GM21381 (cell line): Measurements from ENCODE around the gene STS.

Experiments used
- ATAC-seq: cut with Tn5 transposase; IDR thresholded peaks from one replicate; pipeline ENCODE4 v1.9.1; 2021; ENCODE audit warnings: mild to moderate bottlenecking, moderate library complexity; ENCODE audit not compliant: unreplicated experiment

Gene STS

GRCh38 chrX:7147413-7147977 is at the start of gene STS:
STS (plus strand) TSS chrX:7147712; CDS start chrX:7253200, 105,488 bp downstream.
- ATAC-seq, result peak; percentile 38

DNA sequence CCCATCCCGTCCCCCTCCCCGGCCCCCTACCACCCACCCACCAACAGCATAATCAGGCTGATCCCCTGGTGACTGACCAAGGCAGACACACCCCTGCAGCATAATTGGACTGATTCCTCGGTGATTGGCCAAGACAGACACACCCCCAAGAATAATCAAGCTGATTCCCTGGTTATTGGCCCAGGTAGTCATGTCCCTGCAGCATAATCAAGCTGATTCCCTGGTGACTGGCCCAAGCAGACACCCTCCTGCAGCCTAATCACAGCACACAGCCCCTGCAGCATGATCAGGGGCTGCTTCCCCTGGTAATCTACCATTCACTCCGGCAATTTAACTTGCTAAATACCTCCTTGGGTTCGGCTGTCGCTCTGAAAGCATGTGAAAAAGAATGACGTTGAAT is 47.5 kb upstream of the STS start:
- ATAC-seq, result no peak

DNA sequence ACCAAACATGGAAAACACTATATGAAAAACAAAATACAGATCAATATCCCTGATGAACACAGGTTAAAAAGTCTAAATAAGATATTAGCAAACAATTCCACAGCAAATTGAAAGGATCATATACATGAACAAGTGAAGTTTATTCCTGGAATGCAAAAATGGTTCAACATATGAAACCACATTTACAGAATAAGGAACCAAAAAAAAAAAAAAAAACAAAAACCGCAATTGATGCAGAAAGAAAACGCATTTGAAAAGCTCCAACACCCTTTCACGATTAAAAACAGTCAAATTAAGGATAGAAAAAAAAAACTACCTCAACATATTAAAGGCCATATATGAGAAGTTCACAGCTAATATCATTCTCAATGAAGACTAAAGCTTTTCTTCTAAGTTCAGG is 45.4 kb upstream of the STS start:
- ATAC-seq, result no peak

GRCh38 chrX:7106649-7107048 is 40.9 kb upstream of the STS start:
- ATAC-seq, result no peak

DNA sequence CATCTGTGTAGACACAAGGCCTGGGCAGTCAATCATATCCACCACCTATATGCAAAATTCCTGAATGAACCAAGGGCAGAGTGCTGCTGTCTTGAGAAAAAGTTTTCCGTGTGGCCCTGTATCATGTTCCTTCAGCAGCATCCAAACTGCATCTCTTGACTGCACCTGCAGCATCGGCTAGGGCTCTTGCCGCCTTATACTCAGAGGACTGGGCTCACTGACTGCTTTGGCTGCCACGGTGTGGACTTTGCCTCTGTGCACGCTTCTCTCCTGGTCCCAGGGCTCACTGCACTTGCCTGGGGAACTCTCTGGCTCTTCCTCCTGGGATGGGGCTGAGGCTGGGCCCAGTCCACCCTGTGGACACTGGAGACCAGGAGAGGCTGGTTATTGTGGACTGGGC is 39.5 kb upstream of the STS start:
- ATAC-seq, result no peak

DNA sequence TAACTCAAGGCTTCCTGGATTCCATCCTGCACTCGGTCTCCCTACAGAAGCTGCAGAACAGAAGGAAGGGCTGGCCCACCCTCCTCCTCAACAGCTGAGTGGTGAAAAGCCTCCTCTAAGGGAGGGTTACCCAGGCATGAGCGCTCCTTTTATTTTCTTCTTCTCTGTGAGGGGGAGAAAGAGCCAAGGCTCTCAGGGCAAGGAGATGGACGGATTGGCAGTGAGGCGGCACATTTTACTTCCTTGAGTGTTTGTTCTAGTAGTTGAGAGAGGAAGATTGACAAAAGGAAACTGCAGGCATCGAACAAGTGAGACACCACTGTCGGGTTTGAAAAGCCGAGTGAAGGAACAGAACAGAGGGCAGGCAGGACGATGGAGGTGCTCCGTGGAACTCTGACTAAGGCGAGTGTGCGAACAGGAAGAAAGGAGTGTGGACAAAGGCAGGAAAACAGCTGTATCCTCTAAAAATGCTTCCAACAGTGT is 38.4 kb upstream of the STS start:
- ATAC-seq, result no peak

GRCh38 chrX:7109838-7110793 is 37.4 kb upstream of the STS start:
- ATAC-seq, result peak; percentile 69

DNA sequence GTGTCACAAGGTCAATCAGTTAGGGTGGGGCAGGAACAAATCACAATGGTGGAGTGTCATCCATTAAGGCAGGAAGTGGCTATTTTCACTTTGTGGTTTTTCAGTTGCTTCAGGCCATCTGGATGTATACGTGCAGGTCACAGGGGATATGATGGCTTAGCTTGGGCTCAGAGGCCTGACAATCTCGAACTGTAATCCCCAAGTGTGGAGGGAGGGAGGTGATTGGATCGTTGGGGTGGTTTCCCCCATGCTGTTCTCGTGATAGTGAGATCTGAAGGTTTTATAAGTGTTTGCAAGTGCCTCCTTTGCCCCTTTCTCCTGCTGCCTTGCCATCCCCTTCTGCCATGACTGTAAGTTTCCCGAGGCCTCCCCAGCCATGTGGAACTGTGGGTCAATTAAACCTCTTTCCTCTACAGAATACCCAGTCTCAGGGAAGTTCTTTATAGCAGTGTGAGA is 36.7 kb upstream of the STS start:
- peak; percentile 34 for ATAC-seq

GRCh38 chrX:7111518-7111917 is 36.0 kb upstream of the STS start:
- no peak for ATAC-seq

GRCh38 chrX:7112071-7112470 is 35.4 kb upstream of the STS start:
- no peak for ATAC-seq

DNA sequence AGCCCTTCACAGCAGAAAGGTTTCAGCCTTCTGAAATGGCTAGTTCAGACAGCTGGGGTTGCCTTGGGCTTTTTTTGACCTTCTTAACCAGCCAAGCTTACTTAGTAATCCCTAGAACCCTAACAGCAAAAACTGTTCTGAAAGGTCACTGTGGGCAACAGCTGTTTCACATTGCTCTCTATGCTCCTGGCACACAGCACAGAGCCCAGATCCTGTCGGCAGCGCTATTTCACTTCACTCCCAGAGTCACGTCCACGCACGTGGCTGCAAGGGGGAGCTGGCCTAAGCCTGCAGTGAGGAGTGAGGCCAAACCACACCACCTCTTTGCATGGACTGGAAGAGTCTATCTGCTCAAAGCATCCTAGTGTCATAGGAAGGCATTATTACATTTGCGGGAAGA is 32.0 kb upstream of the STS start:
- peak; percentile 67 for ATAC-seq

DNA sequence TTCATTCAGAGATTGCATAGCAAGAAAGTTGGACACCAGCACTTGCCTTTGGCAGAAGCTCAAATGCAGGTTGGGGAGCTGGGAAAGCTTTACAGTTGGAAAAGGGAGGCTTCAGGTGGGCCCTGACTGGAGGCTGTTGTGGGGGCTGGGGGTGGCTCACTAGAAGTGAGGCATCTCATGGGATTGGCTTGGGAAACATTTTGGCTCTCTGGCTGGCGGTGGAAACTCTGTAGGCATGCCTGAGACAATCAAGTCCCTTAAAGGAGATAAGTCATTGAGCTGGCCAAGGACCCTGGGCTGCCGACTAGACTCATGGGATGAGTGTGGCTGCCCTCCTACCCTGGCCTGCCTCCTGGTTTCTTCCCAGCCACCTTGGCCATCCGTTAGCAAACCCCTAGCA is 31.4 kb upstream of the STS start:
- no peak for ATAC-seq

- ATAC-seq, result peak; percentile 44
Observed at GRCh38 chrX:7117587-7117986, 29.9 kb upstream of the STS start.

- no peak for ATAC-seq
Observed at GRCh38 chrX:7119950-7120877, 27.3 kb upstream of the STS start.

GRCh38 chrX:7120878-7121219 is 26.7 kb upstream of the STS start:
- ATAC-seq, result no peak

DNA sequence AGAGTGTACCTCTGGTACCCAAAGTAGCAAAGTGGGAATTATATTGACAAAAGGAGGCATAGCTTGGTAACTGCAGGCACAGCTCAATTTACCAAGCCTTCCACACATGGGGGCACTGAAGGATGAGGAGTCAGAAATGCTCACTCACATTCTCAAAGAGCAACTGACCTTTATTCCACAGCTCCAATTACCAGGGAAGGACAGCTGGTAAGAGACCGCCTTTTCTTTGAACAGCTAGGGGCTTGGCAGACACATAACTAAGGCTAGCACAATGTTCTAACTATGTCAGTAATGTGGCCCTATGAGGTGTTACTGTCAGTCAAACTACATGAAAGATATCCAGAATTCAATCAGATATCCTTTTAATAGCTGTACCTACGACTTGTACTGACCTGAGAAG is 20.5 kb upstream of the STS start:
- ATAC-seq, result no peak

GRCh38 chrX:7131621-7132020 is 15.9 kb upstream of the STS start:
- ATAC-seq, result no peak

DNA sequence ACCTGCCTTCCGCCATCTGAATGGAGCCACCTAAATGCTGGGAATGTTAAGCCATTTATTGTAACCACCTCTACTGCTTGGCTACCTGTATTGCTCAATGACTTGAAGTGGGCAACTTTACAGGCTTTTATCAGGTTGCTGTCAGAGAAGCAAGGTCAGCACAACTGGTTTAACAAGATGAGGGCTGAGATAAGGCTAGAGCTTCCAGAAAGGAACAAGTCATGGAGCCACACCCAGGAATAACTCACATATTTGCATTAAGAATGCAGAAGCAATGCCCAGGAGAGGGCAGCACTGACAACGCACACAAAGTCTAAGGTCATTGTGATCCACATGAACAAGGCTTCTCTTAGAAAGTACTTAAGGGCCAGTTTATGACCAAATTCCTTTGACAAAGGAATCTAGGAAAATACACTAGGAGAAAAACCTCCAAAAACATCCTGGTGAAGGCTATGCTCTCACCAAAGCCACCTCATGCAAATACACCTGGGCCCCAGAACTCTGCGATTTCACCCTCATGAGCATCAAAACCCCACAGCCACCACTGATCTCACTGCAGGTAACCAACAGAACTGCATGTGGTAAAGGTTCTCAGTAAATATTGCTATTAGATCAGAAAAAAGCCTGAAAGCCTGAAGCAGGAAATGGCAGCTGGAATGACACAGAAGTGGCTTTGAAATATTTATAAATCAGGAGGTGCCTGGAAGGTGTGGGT is 15.0 kb upstream of the STS start:
- peak; percentile 74 for ATAC-seq

DNA sequence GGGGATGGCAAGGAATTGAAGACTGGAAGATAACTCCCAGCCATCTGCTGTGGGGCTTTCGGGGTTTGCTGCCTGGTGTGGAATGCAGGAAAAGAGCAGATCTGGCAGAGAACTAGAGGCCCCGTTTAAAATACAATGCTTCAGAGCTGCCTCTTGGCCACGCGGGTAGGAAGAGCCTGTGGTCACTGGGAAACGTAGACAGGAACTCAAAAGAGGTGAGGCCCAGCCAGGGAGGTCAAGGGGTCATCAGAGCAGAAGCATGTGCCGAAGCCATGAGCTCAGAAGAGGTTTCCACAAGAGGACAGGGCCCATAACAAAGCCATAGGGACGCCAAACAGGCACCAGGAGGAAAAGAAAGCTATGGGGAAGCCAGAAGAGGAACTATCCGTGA is 14.5 kb upstream of the STS start:
- no peak for ATAC-seq

DNA sequence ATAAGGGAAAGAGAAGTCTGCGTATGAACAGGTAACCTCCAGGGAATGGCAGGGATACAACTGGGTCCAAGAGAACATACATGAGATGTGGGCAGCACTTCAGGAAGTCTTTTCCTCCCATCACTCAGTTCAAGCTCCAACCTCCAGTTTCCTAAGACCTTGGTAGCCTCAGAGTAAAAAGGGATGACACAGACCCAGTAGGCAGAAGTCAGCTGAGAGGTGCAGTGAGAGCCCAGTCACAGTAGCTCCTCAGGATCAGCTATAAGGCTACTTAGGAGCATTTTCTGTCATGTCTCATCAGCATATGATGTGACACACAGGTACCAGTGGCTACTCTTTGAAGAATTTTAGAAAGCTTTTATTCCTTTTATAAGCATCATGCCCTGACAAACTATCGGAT is 12.5 kb upstream of the STS start:
- ATAC-seq, result no peak
